Raji (cell line): ENCODE data around the gene PRSS23.

Experiments used
- POLR2A ChIP-seq: IDR thresholded peaks from 2 replicates; pipeline ENCODE4 v1.6.1; 2011; ENCODE audit warnings: low read depth, low read length, control low read depth; ENCODE audit not compliant: insufficient read depth

Gene PRSS23

DNA sequence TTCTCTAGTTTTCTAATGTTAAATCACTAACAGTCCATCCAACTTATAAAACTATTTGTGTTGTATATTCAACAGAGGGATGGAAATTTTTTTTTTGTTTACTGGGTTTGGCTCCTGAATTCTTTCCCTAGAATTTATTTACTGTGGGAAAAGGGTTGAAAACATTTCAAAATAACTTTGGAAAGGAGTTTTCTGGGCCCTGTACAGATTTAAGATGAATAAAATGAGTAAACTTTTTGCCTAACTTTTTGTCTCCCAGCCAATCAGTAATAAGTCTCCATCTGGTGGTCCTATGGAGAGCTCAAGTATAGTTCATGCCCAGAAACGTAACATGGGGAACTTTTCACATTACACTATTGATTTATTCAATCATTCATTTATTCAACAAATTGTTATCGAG, 16.7 kb upstream of the PRSS23 start:
- no peak for TF ChIP-seq POLR2A

GRCh38 chr11:86784241-86784681, 16.1 kb upstream of the PRSS23 start:
- no peak for TF ChIP-seq POLR2A

DNA sequence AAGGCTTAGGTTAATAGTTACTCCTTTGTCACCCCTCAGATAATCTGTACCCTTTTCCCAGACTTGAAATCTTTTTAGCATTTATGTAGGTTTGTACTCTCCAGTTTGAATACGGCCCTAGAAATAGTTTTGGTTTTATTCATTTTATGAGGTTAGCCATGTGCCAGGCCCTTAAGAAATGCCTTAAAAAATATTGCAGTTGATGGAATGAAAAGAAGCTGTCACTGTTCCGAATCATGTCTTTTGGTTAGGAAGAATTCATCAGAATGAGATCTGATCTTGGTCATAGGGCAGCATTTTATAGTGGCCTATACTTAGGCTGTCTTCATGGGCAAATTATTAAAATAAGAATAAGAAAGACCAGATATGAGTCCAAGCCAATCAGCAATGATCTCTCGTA, 14.8 kb upstream of the PRSS23 start:
- no peak for TF ChIP-seq POLR2A

GRCh38 chr11:86787018-86787536, 13.3 kb upstream of the PRSS23 start:
- no peak for TF ChIP-seq POLR2A

GRCh38 chr11:86787656-86788055, 12.7 kb upstream of the PRSS23 start:
- TF ChIP-seq POLR2A, result no peak

GRCh38 chr11:86790195-86790725, 10.1 kb upstream of the PRSS23 start:
- no peak for TF ChIP-seq POLR2A

DNA sequence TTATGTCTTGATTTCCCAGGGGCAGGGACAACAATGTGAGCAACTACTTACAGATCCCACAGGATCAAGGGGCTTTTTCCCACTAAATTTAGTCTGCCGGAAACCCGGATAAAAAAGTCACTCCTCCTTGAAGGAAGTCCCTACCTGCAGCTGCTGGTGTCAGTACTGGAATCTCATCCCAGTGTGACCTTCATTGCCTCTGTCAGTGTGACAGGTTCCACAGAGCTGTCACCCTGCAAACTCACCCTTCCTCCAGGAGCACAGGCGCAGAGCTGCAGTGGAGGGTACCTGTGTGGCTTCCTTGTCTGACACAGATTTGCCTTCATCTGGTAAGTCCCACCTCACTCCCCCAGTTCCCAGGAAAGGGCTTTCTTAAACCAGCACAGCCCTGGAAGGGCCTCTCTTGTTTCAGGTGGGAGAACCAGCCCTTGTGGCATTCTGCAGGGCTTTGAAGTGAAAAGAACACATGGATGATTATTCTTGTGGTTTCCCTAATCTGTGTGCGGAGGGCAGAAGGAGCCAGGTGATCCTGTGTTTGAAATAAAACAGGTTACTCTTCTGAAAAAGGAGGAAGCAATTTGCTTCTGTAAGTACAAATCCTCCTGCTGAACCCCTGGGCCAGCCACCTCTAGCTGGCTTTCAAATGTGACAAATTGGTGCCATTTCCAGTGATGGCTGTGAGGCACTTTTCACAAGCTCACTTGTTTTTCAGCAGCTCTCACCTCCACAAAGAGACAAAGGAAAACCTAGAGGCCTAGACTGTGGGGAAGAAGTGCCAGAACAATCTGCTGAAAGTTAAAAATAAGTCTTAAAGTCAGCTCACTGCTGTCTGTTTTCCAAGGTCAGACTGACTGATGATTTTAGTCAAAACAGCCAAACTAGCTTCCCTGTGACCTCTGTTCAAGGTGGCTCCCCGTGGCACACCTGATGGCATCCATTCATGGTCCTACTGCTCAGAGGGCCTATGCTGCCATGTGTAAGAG, 9.2 kb upstream of the PRSS23 start:
- no peak for TF ChIP-seq POLR2A

GRCh38 chr11:86792150-86792549, 8.2 kb upstream of the PRSS23 start:
- no peak for TF ChIP-seq POLR2A

DNA sequence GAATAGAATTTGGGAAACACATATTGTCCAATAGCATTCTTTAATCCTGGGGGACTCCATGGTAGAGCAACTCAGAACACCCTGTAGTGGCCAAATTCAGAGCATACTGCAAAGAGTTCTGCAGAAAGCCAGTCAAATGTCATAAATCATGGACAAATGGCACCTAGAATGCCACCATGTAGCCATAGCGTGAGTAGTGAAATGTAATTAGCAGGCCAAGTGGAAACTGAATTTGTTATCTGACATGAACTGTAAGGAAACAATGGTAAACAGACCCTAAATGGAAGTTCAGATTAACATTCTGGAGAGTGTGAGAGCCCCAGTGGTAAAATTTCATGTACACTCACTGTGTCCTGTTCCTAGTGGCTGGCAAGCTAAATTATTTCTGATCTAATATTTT, 7.0 kb upstream of the PRSS23 start:
- no peak for TF ChIP-seq POLR2A

DNA sequence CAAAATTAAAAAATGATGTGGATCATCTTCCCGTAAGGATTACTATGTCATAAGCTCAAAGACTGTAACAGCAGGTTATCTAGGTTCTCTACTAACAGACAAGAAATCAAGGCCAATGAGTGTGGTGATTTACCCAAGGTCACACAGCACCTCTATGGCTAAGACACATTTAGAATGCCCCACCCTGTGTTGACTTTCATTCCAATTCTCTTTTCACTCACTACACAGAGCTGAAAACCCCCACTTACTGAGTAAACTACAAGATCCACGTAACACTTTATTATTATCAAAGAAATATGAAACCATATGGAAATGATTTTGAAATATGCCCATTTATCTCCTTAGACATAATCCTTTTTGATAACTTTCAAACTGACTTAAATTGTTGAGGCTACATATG, 4.8 kb upstream of the PRSS23 start:
- TF ChIP-seq POLR2A, result no peak

DNA sequence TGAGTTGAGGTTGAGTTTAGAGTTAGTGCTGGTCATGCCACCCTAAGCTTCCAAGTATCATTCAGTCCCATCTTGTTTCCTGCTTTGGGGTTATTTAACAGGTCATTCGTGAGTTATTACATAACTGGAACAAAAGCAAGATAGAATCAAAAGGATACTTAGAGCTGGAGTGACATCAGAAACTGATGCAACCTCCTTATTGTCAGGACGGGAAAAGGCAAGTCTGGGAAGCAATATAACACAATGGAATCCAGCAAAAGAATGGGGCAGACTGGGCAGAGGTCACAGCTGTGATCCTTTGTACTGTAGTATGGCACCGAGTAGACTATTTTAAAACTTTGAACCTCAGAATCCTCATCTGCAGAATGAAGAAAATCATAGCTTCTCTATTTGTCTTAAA, 4.4 kb upstream of the PRSS23 start:
- no peak for TF ChIP-seq POLR2A

DNA sequence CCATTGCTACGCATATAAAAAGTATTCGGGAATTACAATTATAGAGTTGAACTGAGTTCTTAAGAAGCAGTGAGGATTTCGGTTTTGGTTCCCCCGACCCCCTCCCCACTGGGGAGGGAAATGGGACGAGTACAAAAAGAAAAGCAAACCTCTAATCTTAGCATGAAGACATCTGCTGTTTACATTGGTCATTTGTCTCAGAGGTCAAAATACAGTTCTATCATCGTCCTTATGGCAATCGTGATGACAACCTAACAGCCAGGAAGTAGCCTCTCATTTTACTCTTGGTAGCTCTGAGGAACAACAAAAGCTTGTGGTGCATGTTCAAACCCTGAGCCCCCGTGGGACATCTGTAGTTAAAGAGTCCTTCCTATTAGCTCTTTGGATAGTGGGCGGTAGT, 3.2 kb upstream of the PRSS23 start:
- TF ChIP-seq POLR2A, result no peak

GRCh38 chr11:86798988-86799387, 1.4 kb upstream of the PRSS23 start:
- no peak for TF ChIP-seq POLR2A

GRCh38 chr11:86799680-86800075, 664 bp upstream of the PRSS23 start:
- no peak for TF ChIP-seq POLR2A

DNA sequence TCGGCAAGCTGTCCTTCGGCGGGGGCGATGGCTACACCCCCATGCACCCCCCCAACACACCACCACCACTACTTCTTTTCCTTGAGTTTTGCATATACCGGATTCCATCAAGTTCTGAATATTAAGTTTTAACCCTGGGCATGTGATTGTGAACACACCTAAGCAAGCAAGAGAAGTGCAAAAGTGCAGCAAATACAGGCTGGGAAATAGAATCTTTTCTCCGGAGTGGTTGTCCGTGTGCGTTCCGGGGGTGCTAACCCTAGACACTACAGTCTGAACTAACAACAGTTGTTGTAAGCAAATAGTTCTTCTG, 574 bp downstream of the PRSS23 start:
- no peak for TF ChIP-seq POLR2A

DNA sequence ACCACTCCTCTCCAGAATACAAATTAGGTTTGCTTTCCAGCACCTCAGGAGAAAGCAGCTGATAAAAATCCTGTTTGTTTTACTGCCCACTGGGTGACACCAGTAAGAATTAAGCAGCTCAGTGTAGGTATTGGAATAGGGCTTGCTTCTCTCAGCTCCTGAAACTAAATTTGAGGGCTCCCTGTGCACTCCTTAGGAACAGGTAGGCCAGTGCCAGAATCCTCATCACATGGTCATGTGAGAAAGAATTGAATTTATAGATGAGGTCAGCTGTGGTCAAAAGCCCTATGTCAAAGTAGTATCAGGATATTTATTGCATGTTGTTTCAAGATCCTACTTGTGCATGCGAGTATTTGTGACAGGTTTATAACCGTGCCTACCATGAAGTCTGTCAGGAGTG, 1.0 kb downstream of the PRSS23 start:
- no peak for TF ChIP-seq POLR2A
